ENCODE data around the gene ITLN1. TPM values are rescaled to one million over a fixed set of nuclear protein-coding genes. Genes with fewer than 3 reads are reported as not detected.

The ITLN1 gene
- total and polyA plus RNA-seq, 2 experiments from 2014 or later = 9.0 to 34.9 TPM

Other genes starting within 250 kb of the ITLN1 start
- gene SLAMF1, start 238.1 kb downstream of the ITLN1 start, total RNA-seq = 0.20 and 1.2 TPM in 2 replicates
- gene SLAMF1, start 238.1 kb downstream of the ITLN1 start, polyA plus RNA-seq = 2.1 and 2.3 TPM in 2 replicates
- 0.30 and 0.68 TPM in 2 replicates for gene CD48, start 173.4 kb downstream of the ITLN1 start, total RNA-seq
- not detected in 2 replicates for gene CD48, start 173.4 kb downstream of the ITLN1 start, polyA plus RNA-seq
- 0.07 TPM in 1 of 2 replicates, not detected in the other for gene SLAMF7, start 145.9 kb downstream of the ITLN1 start, total RNA-seq
- gene SLAMF7, start 145.9 kb downstream of the ITLN1 start, polyA plus RNA-seq = not detected in 2 replicates
- not detected in 2 replicates for gene LY9, start 89.0 kb downstream of the ITLN1 start, total RNA-seq
- gene LY9, start 89.0 kb downstream of the ITLN1 start, polyA plus RNA-seq = not detected in 2 replicates
- gene CD244, start 22.3 kb downstream of the ITLN1 start, total RNA-seq = 0.47 and 0.48 TPM in 2 replicates
- gene CD244, start 22.3 kb downstream of the ITLN1 start, polyA plus RNA-seq = 1.1 and 1.2 TPM in 2 replicates
- gene ITLN2, start 69.6 kb upstream of the ITLN1 start, total RNA-seq = 1.3 and 1.4 TPM in 2 replicates
- gene ITLN2, start 69.6 kb upstream of the ITLN1 start, polyA plus RNA-seq = 1.7 and 3.6 TPM in 2 replicates
- 140 and 180 TPM in 2 replicates for gene F11R, start 136.0 kb upstream of the ITLN1 start, total RNA-seq
- 148 and 149 TPM in 2 replicates for gene F11R, start 136.0 kb upstream of the ITLN1 start, polyA plus RNA-seq
- 30.8 and 36.3 TPM in 2 replicates for gene TSTD1, start 153.8 kb upstream of the ITLN1 start, total RNA-seq
- gene TSTD1, start 153.8 kb upstream of the ITLN1 start, polyA plus RNA-seq = 101 and 102 TPM in 2 replicates
- 62.1 and 85.1 TPM in 2 replicates for gene USF1, start 160.8 kb upstream of the ITLN1 start, total RNA-seq
- 11.9 and 23.2 TPM in 2 replicates for gene USF1, start 160.8 kb upstream of the ITLN1 start, polyA plus RNA-seq
- gene ARHGAP30, start 184.7 kb upstream of the ITLN1 start, total RNA-seq = 0.52 and 0.80 TPM in 2 replicates
- gene ARHGAP30, start 184.7 kb upstream of the ITLN1 start, polyA plus RNA-seq = 1.4 and 1.7 TPM in 2 replicates
- gene NECTIN4, start 204.4 kb upstream of the ITLN1 start, total RNA-seq = 5.9 and 7.0 TPM in 2 replicates
- 8.5 and 12.7 TPM in 2 replicates for gene NECTIN4, start 204.4 kb upstream of the ITLN1 start, polyA plus RNA-seq
- gene KLHDC9, start 213.2 kb upstream of the ITLN1 start, total RNA-seq = 1.4 and 3.9 TPM in 2 replicates
- gene KLHDC9, start 213.2 kb upstream of the ITLN1 start, polyA plus RNA-seq = 4.5 and 7.4 TPM in 2 replicates
- 47.6 and 63.1 TPM in 2 replicates for gene PFDN2, start 232.9 kb upstream of the ITLN1 start, total RNA-seq
- 84.6 and 93.2 TPM in 2 replicates for gene PFDN2, start 232.9 kb upstream of the ITLN1 start, polyA plus RNA-seq
- gene NIT1, start 232.9 kb upstream of the ITLN1 start, total RNA-seq = 41.3 and 47.5 TPM in 2 replicates
- gene NIT1, start 232.9 kb upstream of the ITLN1 start, polyA plus RNA-seq = 48.9 and 50.4 TPM in 2 replicates
- 19.0 and 21.8 TPM in 2 replicates for gene DEDD, start 247.5 kb upstream of the ITLN1 start, total RNA-seq
- gene DEDD, start 247.5 kb upstream of the ITLN1 start, polyA plus RNA-seq = 24.3 and 27.1 TPM in 2 replicates

Measured in hepatocyte (in vitro differentiated cells).